HUES64 (cell line): ENCODE measurements around the gene KREMEN1.

Experiments
- H3K27ac ChIP-seq: 2 replicates; pipeline ENCODE4 v1.7.0; 2013; ENCODE audit warnings: low read depth, low read length, inconsistent platforms
- H3K27me3 ChIP-seq: 2 replicates; pipeline ENCODE4 v1.6.1; 2013; ENCODE audit warnings: mild to moderate bottlenecking, low read length; ENCODE audit not compliant: insufficient read depth
- H3K36me3 ChIP-seq: 2 replicates; pipeline ENCODE4 v1.6.1; 2013; ENCODE audit warnings: mild to moderate bottlenecking, low read length; ENCODE audit not compliant: insufficient read depth
- H3K4me1 ChIP-seq: 2 replicates; pipeline ENCODE4 v1.6.1; 2013; ENCODE audit warnings: mild to moderate bottlenecking, low read length, moderate library complexity; ENCODE audit not compliant: insufficient read depth
- H3K4me3 ChIP-seq: 2 replicates; pipeline ENCODE4 v1.5.1; 2013; ENCODE audit warnings: mild to moderate bottlenecking, low read length, moderate library complexity
- H3K9ac ChIP-seq: 2 replicates; pipeline ENCODE4 v1.6.1; 2013; ENCODE audit warnings: mild to moderate bottlenecking, low read depth, low read length
- H3K9me3 ChIP-seq: 2 replicates; pipeline ENCODE4 v1.6.1; 2013; ENCODE audit warnings: low read depth, low read length; ENCODE audit not compliant: insufficient read depth
- WGBS: fragments of 150-250, 120-280 bp; methylation state at CpG from one replicate; pipeline ENCODE4 v1.1.7; 2013; ENCODE audit warnings: missing lambda C conversion rate; 5-methylcytosine and 5-hydroxymethylcytosine counted together

The KREMEN1 gene

GRCh38 chr22:29125443-29125778 lies 52.6 kb downstream of the KREMEN1 start:
- Histone ChIP-seq H3K36me3 (no peaks in the 10 kb centered on the region), H3K27ac (no peak overlapping the region), H3K4me1 (no peaks in the 10 kb centered on the region), H3K4me3 (no peak overlapping the region), H3K9me3 (peaks cover 1% of the 10 kb centered on the region; the same call in 1 of the 2 replicates), H3K27me3 (no peaks in the 10 kb centered on the region), H3K9ac (no peak overlapping the region)
- 85% methylated on average over 2 of the region's 2 CpGs for WGBS

- Histone ChIP-seq H3K27ac (no peak overlapping the region), H3K4me1 (no peaks in the 10 kb centered on the region), H3K27me3 (no peaks in the 10 kb centered on the region), H3K9me3 (no peaks in the 10 kb centered on the region), H3K36me3 (no peaks in the 10 kb centered on the region), H3K4me3 (no peak overlapping the region), H3K9ac (no peak overlapping the region)
- WGBS = 93% methylated on average over 5 of the region's 5 CpGs
Measured at GRCh38 chr22:29125844-29126243, 53.0 kb downstream of the KREMEN1 start.

- H3K4me1 ChIP-seq = no peaks in the 10 kb centered on the region
- no peak overlapping the region for H3K4me3 ChIP-seq
- no peaks in the 10 kb centered on the region for H3K36me3 ChIP-seq
- H3K27me3 ChIP-seq = no peaks in the 10 kb centered on the region
- H3K9me3 ChIP-seq = no peaks in the 10 kb centered on the region
- H3K27ac ChIP-seq = no peak overlapping the region
- WGBS = 90% methylated on average over 2 of the region's 2 CpGs
- H3K9ac ChIP-seq = no peak overlapping the region
Measured at GRCh38 chr22:29126670-29127395, 54.0 kb downstream of the KREMEN1 start.

- WGBS = 80% methylated on average over 13 of the region's 13 CpGs
- 0 out of 2 replicates have a peak, but pooled peaks cover 4% of the 10 kb centered on the region for H3K9me3 ChIP-seq
- H3K36me3 ChIP-seq = no peaks in the 10 kb centered on the region
- H3K9ac ChIP-seq = no peak overlapping the region
- H3K27ac ChIP-seq = no peak overlapping the region
- H3K27me3 ChIP-seq = no peaks in the 10 kb centered on the region
- no peak overlapping the region for H3K4me3 ChIP-seq
- H3K4me1 ChIP-seq = no peaks in the 10 kb centered on the region
Measured at GRCh38 chr22:29128891-29129807, 56.3 kb downstream of the KREMEN1 start.

- no peak overlapping the region for H3K27ac ChIP-seq
- no peak overlapping the region for H3K4me3 ChIP-seq
- no peak overlapping the region for H3K9ac ChIP-seq
- H3K9me3 ChIP-seq = 0 out of 2 replicates have a peak, but pooled peaks cover 4% of the 10 kb centered on the region
- H3K27me3 ChIP-seq = no peaks in the 10 kb centered on the region
- H3K4me1 ChIP-seq = no peaks in the 10 kb centered on the region
- 54% methylated on average over 2 of the region's 2 CpGs for WGBS
- H3K36me3 ChIP-seq = no peaks in the 10 kb centered on the region
Measured at GRCh38 chr22:29129808-29130140, 56.9 kb downstream of the KREMEN1 start.

- WGBS = 90% methylated on average over 4 of the region's 4 CpGs
- Histone ChIP-seq H3K4me1 (no peaks in the 10 kb centered on the region), H3K27me3 (no peaks in the 10 kb centered on the region), H3K36me3 (no peaks in the 10 kb centered on the region), H3K27ac (no peak overlapping the region), H3K9me3 (0 out of 2 replicates have a peak, but pooled peaks cover 4% of the 10 kb centered on the region), H3K9ac (no peak overlapping the region), H3K4me3 (no peak overlapping the region)
Measured at GRCh38 chr22:29130476-29130875, 57.6 kb downstream of the KREMEN1 start.

- 96% methylated on average over 2 of the region's 2 CpGs for WGBS
Measured at GRCh38 chr22:29133603-29134133, 60.8 kb downstream of the KREMEN1 start.

GRCh38 chr22:29134448-29134847 lies 61.6 kb downstream of the KREMEN1 start:
- Histone ChIP-seq H3K27me3 (no peaks in the 10 kb centered on the region), H3K4me3 (no peak overlapping the region), H3K9ac (no peak overlapping the region), H3K27ac (no peak overlapping the region), H3K4me1 (no peaks in the 10 kb centered on the region), H3K9me3 (0 out of 2 replicates have a peak, but pooled peaks cover 4% of the 10 kb centered on the region), H3K36me3 (0 out of 2 replicates have a peak, but pooled peaks cover 3% of the 10 kb centered on the region)
- 93% methylated on average over 4 of the region's 4 CpGs for WGBS

More at GRCh38 chr22:29133603-29134133, 60.8 kb downstream of the KREMEN1 start:
- Histone ChIP-seq H3K9me3 (0 out of 2 replicates have a peak, but pooled peaks cover 4% of the 10 kb centered on the region), H3K36me3 (no peaks in the 10 kb centered on the region), H3K4me1 (no peaks in the 10 kb centered on the region), H3K9ac (no peak overlapping the region), H3K4me3 (no peak overlapping the region), H3K27ac (no peak overlapping the region), H3K27me3 (no peaks in the 10 kb centered on the region)

- Histone ChIP-seq H3K4me3 (no peak overlapping the region), H3K27me3 (no peaks in the 10 kb centered on the region), H3K4me1 (peaks cover 19% of the 10 kb centered on the region; the same call in 1 of the 2 replicates), H3K27ac (no peak overlapping the region), H3K9ac (no peak overlapping the region), H3K36me3 (0 out of 2 replicates have a peak, but pooled peaks cover 3% of the 10 kb centered on the region), H3K9me3 (0 out of 2 replicates have a peak, but pooled peaks cover 4% of the 10 kb centered on the region)
- WGBS = 90% methylated on average over 31 of the region's 31 CpGs
Measured at GRCh38 chr22:29136782-29137700, 64.2 kb downstream of the KREMEN1 start.

- H3K9me3 ChIP-seq = 0 out of 2 replicates have a peak, but pooled peaks cover 1% of the 10 kb centered on the region
Measured at GRCh38 chr22:29138556-29139305, 65.9 kb downstream of the KREMEN1 start.

More at GRCh38 chr22:29138556-29139305, 65.9 kb downstream of the KREMEN1 start:
- H3K9ac ChIP-seq = no peak overlapping the region
- H3K4me1 ChIP-seq = peaks cover 22% of the 10 kb centered on the region; the same call in 1 of the 2 replicates
- WGBS = 94% methylated on average over 13 of the region's 13 CpGs
- H3K4me3 ChIP-seq = no peak overlapping the region
- no peaks in the 10 kb centered on the region for H3K27me3 ChIP-seq
- 0 out of 2 replicates have a peak, but pooled peaks cover 3% of the 10 kb centered on the region for H3K36me3 ChIP-seq
- no peak overlapping the region for H3K27ac ChIP-seq
